Measurements from ENCODE around the gene TAF15. TPM values are rescaled to one million over a fixed set of nuclear protein-coding genes. Genes with fewer than 3 reads are reported as not detected.

The TAF15 gene
- total and polyA plus RNA-seq, 2 donors (not counting 1 experiment from before 2014, with no cell fraction given), result 51.0 to 246 TPM

GRCh38 chr17:35788477-35789368 is 20.6 kb upstream of the TAF15 start:
- no peak overlapping the region for H3K4me3 Mint-ChIP-seq
- ChIA-PET POLR2A (no interaction called here), CTCF (interaction anchor here (1.4 to 2.5 kb wide), 3 partner anchors 16 to 25 kb away, joined by 3 to 17 read pairs (median 5); no protein-coding TSS in a partner anchor)
- no peak for TF ChIP-seq CTCF (IDR thresholded peaks at IDR 0.05)
- TF ChIP-seq EZH2 (IDR thresholded peaks at IDR 0.05; ENCODE audit: borderline replicate concordance, insufficient read depth, low read depth, low read length, poor library complexity, severe bottlenecking), result no peak
- Histone ChIP-seq H3K36me3 (replicated peaks in 1 of 2; ENCODE audit: control extremely low read depth in 1 of 2, control insufficient read depth in 1 of 2, extremely low read depth in 1 of 2, insufficient read depth in 2 of 2, low read length in 1 of 2) (no peaks in the 10 kb centered on the region), H3K9me3 (ENCODE audit: control extremely low read depth in 1 of 3, control insufficient read depth in 2 of 3, insufficient read depth in 1 of 3, low read length in 2 of 3) (no peaks in the 10 kb centered on the region), H3K4me1 (ENCODE audit: control insufficient read depth in 2 of 2, insufficient read depth in 2 of 2, low read length in 2 of 2) (no peaks in the 10 kb centered on the region), H2AFZ (ENCODE audit: insufficient read depth, low read depth, low read length, poor library complexity, severe bottlenecking) (no peak overlapping the region), H4K20me1 (ENCODE audit: control insufficient read depth, insufficient read depth, low read length, poor library complexity, severe bottlenecking) (no peaks in the 10 kb centered on the region), H3K27me3 (replicated peaks in 1 of 4; ENCODE audit: control extremely low read depth in 1 of 4, control insufficient read depth in 3 of 4, insufficient read depth in 4 of 4, low read length in 3 of 4) (peaks cover 0 to 27% (median 9%) of the 10 kb centered on the region in 4 experiments), H3K4me2 (replicated peaks; ENCODE audit: low read depth, low read length, poor library complexity, severe bottlenecking) (no peak overlapping the region), H3K4me3 (ENCODE audit: control extremely low read depth in 1 of 5, extremely low read depth in 1 of 5, insufficient read depth in 1 of 5, low read depth in 2 of 5, low read length in 4 of 5) (no peak overlapping the region), H3K79me2 (ENCODE audit: control insufficient read depth, insufficient read depth, low read length) (no peaks in the 10 kb centered on the region), H3K27ac (ENCODE audit: low read length in 2 of 2) (no peak overlapping the region), H3K9ac (ENCODE audit: low read length) (no peak overlapping the region)
- H3K9me3 Mint-ChIP-seq (ENCODE audit: insufficient read depth), result no peaks in the 10 kb centered on the region
- intact Hi-C loops (cut with micrococcal nuclease), result no loop called here
- no peak for ATAC-seq (ENCODE audit: low read depth)
- DNase-seq, result no peak
- no CpG with 5 or more reads among the region's 2 CpGs for WGBS (ENCODE audit: insufficient coverage)
- H3K27ac Mint-ChIP-seq, result no peak overlapping the region
- H3K27me3 Mint-ChIP-seq, result peaks cover 35% of the 10 kb centered on the region
- no peaks in the 10 kb centered on the region for H3K4me1 Mint-ChIP-seq

- H4K20me1 ChIP-seq (ENCODE audit: control insufficient read depth, insufficient read depth, low read length, poor library complexity, severe bottlenecking), result no peaks in the 10 kb centered on the region
- peaks cover 11% of the 10 kb centered on the region in 2 donors for H3K4me1 ChIP-seq (ENCODE audit: control insufficient read depth in 2 of 2, insufficient read depth in 2 of 2, low read length in 2 of 2)
- no peak overlapping the region for H3K4me3 ChIP-seq (ENCODE audit: control extremely low read depth in 1 of 5, extremely low read depth in 1 of 5, insufficient read depth in 1 of 5, low read depth in 2 of 5, low read length in 4 of 5)
- 90% methylated on average over 2 of the region's 3 CpGs for WGBS (ENCODE audit: insufficient coverage)
- DNase-seq (no peak), ATAC-seq (ENCODE audit: low read depth) (no peak)
- intact Hi-C loops (cut with micrococcal nuclease), result no loop called here
- Mint-ChIP-seq H3K27ac (no peak overlapping the region), H3K27me3 (peaks cover 49% of the 10 kb centered on the region), H3K9me3 (ENCODE audit: insufficient read depth) (no peaks in the 10 kb centered on the region), H3K4me3 (no peak overlapping the region), H3K4me1 (peaks cover 11% of the 10 kb centered on the region)
- no peak overlapping the region for H2AFZ ChIP-seq (ENCODE audit: insufficient read depth, low read depth, low read length, poor library complexity, severe bottlenecking)
- no peaks in the 10 kb centered on the region for H3K36me3 ChIP-seq (replicated peaks in 1 of 2; ENCODE audit: control extremely low read depth in 1 of 2, control insufficient read depth in 1 of 2, extremely low read depth in 1 of 2, insufficient read depth in 2 of 2, low read length in 1 of 2)
- ChIA-PET POLR2A (no interaction called here), CTCF (interaction anchor here (7.0 kb wide), 1 partner anchor 26 kb away, joined by 62 read pairs; no protein-coding TSS in a partner anchor)
- no peaks in the 10 kb centered on the region for H3K79me2 ChIP-seq (ENCODE audit: control insufficient read depth, insufficient read depth, low read length)
- no peak overlapping the region for H3K4me2 ChIP-seq (replicated peaks; ENCODE audit: low read depth, low read length, poor library complexity, severe bottlenecking)
- no peak overlapping the region for H3K27ac ChIP-seq (ENCODE audit: low read length in 2 of 2)
- TF ChIP-seq CTCF (IDR thresholded peaks at IDR 0.05) (no peak), EZH2 (IDR thresholded peaks at IDR 0.05; ENCODE audit: borderline replicate concordance, insufficient read depth, low read depth, low read length, poor library complexity, severe bottlenecking) (no peak)
- H3K27me3 ChIP-seq (replicated peaks in 1 of 4; ENCODE audit: control extremely low read depth in 1 of 4, control insufficient read depth in 3 of 4, insufficient read depth in 4 of 4, low read length in 3 of 4), result peaks cover 0 to 43% (median 20%) of the 10 kb centered on the region in 4 experiments
- no peaks in the 10 kb centered on the region for H3K9me3 ChIP-seq (ENCODE audit: control extremely low read depth in 1 of 3, control insufficient read depth in 2 of 3, insufficient read depth in 1 of 3, low read length in 2 of 3)
- no peak overlapping the region for H3K9ac ChIP-seq (ENCODE audit: low read length)
Observed at GRCh38 chr17:35790841-35791240, 18.4 kb upstream of the TAF15 start.

Data from B cell (primary cell).